Calu3 (cell line): ENCODE data around the gene ERC2. TPM values are rescaled to one million over a fixed set of nuclear protein-coding genes. Genes with fewer than 3 reads are reported as not detected.

Experiments
- BruUV-seq: library from RNA; stranded (reverse); fragments of 400-500 nt; replicated peaks from 2 replicates; lab custom pipeline; 2021; lab: Mats Ljungman, UMichigan
- CTCF ChIA-PET: fragments of 300-600 bp; sonication (Branson Sonifier 250); formaldehyde crosslinking; loops from one replicate; lab custom pipeline; 2022; ENCODE audit warnings: antibody characterized with exemption; lab: Charles Lee
- DNase-seq: peaks from one replicate; pipeline ENCODE4 v3.0.0; 2022
- H3K27ac Mint-ChIP-seq: one replicate; pipeline ENCODE4 v1.8.0; 2022; ENCODE audit warnings: mixed read lengths; ENCODE audit not compliant: unreplicated experiment
- H3K27me3 Mint-ChIP-seq: one replicate; pipeline ENCODE4 v1.8.0; 2022; ENCODE audit warnings: mixed read lengths; ENCODE audit not compliant: unreplicated experiment
- H3K36me3 Mint-ChIP-seq: one replicate; pipeline ENCODE4 v1.8.0; 2022; ENCODE audit warnings: mild to moderate bottlenecking, moderate library complexity, mixed read lengths; ENCODE audit not compliant: insufficient read depth, unreplicated experiment
- H3K4me1 Mint-ChIP-seq: one replicate; pipeline ENCODE4 v1.8.0; 2022; ENCODE audit warnings: mild to moderate bottlenecking, low read depth, mixed read lengths; ENCODE audit not compliant: unreplicated experiment
- H3K4me3 Mint-ChIP-seq: one replicate; pipeline ENCODE4 v1.8.0; 2022; ENCODE audit warnings: mild to moderate bottlenecking, low read depth, moderate library complexity, mixed read lengths; ENCODE audit not compliant: unreplicated experiment
- H3K9me3 Mint-ChIP-seq: one replicate; pipeline ENCODE4 v1.8.0; 2022; ENCODE audit warnings: low read depth, mixed read lengths; ENCODE audit not compliant: unreplicated experiment
- CTCF ChIP-seq: fragments of 200-600 bp; IDR thresholded peaks from one replicate; pipeline ENCODE4 v1.8.0; 2022; ENCODE audit warnings: antibody characterized with exemption; ENCODE audit not compliant: unreplicated experiment
- intact Hi-C: fragments of 100-400 bp; cut with micrococcal nuclease; formaldehyde crosslinking; loops from one replicate; pipeline ENCODE4 v1.10.0; 2022; ENCODE audit not compliant: unreplicated experiment
- total RNA-seq: library from RNA; stranded (reverse); gene quantifications from 2 replicates; pipeline ENCODE4 v1.2.3, GENCODE V29; 2022

Gene ERC2
- total RNA-seq, 1 experiment from 2014 or later, result 0.73 TPM

DNA sequence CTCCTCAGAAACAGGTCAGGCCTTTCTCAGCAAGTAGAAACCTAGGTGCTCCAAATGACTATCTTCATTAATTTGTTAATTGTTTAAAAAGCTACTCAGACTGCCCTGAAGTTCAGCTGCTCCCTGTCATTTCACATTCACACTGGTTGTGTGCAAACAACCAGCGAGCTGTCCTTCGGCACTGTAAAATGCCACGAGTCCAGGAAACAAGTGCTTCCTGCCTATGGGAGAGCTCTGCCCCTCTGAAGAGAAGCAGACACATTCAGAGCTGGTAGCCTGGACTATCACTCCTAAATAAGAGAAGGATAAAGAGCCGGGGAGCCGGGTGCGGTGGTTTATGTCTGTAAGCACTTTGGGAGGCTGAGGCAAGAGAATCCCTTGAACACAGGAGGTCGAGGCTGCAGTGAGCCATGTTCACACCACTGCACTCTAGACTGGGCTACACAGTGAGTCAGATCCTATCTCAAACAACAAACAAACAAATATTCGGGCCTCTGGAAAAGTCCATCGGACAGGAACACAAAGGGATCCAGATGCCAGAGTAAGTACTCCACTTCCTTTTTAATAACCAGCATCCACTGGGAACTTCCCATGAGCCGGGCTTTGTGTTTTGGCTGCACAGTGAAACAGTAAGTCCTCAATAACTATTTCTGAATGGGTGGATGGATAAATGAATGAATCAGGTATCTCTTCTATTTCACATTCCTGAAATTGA is 866.7 kb downstream of the ERC2 start:
- Mint-ChIP-seq H3K4me1 (no peaks in the 10 kb centered on the region), H3K36me3 (no peaks in the 10 kb centered on the region), H3K27ac (no peak overlapping the region), H3K9me3 (peaks cover 4% of the 10 kb centered on the region), H3K4me3 (no peak overlapping the region), H3K27me3 (no peaks in the 10 kb centered on the region)
- DNase-seq, result no peak
- CTCF ChIA-PET, result no interaction called here
- intact Hi-C loops, result no loop called here
- no peak for TF ChIP-seq CTCF
- no TSS peak for BruUV-seq

DNA sequence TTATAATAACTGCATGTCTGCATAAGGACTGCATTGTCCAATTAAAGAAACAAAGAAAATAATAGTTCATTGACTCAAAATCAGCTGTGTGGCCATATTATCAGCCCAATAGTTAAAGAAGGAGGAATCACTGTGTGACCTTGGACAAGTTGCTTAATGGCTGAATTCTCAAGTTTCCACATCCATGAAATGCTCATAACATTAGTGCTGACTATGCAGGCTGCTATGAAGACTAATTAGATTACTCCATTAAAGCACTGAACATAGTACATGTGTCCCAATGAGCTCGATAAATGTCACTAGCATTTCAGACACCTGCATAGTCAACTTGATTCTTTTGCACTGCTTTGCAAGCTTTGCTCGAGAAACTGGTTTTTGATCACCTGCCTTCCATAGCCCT is 870.0 kb downstream of the ERC2 start:
- no peak overlapping the region for H3K27ac Mint-ChIP-seq
- intact Hi-C loops, result no loop called here
- H3K4me1 Mint-ChIP-seq, result no peaks in the 10 kb centered on the region
- no peak for TF ChIP-seq CTCF
- H3K4me3 Mint-ChIP-seq, result no peak overlapping the region
- H3K9me3 Mint-ChIP-seq, result peaks cover 12% of the 10 kb centered on the region
- no TSS peak for BruUV-seq
- DNase-seq, result no peak
- H3K36me3 Mint-ChIP-seq, result no peaks in the 10 kb centered on the region
- CTCF ChIA-PET, result no interaction called here
- peaks cover 24% of the 10 kb centered on the region for H3K27me3 Mint-ChIP-seq

GRCh38 chr3:55597641-55598040 is 870.6 kb downstream of the ERC2 start:
- CTCF ChIA-PET, result no interaction called here
- DNase-seq, result no peak
- Mint-ChIP-seq H3K27me3 (peaks cover 25% of the 10 kb centered on the region), H3K36me3 (no peaks in the 10 kb centered on the region), H3K27ac (no peak overlapping the region), H3K4me1 (no peaks in the 10 kb centered on the region), H3K9me3 (peaks cover 12% of the 10 kb centered on the region), H3K4me3 (no peak overlapping the region)
- intact Hi-C loops, result no loop called here
- TF ChIP-seq CTCF, result no peak
- no TSS peak for BruUV-seq

GRCh38 chr3:55596212-55596611 is 872.1 kb downstream of the ERC2 start:
- Mint-ChIP-seq H3K9me3 (peaks cover 10% of the 10 kb centered on the region), H3K27me3 (peaks cover 25% of the 10 kb centered on the region), H3K27ac (no peak overlapping the region), H3K4me1 (no peaks in the 10 kb centered on the region), H3K36me3 (no peaks in the 10 kb centered on the region), H3K4me3 (no peak overlapping the region)
- no peak for TF ChIP-seq CTCF
- DNase-seq, result no peak
- CTCF ChIA-PET, result no interaction called here
- intact Hi-C loops, result no loop called here
- BruUV-seq, result no TSS peak
